ENCODE measurements around the gene CRY1.

Gene CRY1

DNA sequence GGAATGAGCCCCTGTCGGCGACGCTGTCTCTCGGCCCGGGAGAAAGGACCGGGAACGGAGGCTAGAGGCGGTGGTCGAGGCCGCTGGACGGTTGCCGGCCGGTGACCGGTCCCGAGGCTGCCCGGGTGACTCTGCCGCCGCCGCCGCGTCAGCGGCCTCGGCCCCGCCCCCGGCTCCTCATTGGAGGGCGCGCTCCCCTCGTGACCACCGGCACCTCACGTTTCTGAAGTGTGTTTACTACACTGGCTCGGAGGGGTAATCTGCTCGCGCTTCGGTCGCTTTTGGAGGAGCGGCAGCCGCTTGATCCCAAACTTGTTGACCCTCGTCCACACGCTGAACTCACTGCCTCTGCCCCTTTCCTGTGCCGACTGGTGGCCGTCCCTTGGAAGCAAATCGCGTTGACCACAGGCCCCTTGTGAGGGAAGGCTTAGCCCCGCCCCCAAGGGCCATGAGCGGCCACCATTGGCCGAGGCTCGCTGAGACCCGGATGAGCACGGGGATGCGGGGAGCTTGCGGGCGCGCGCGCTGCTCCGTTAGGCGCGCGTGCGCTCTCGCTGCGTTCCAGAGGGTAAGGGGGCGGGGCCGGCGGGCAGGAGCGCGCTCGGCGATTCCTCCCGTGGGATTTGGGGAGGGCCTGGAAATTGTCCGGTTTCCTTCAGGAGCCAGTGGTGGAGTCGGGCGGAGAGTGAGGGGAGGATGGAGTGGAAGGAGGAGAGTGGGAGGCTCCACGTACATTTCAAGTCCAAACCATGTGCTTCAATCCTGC is at the start of gene CRY1:
Gene CRY1, minus strand, starts transcription at position 133 of the 766 bp plus-strand sequence. CDS start 588 bp downstream, outside the sequence.
- H3K4me3 ChIP-seq: peak within 1 kb of the TSS; percentile 57 to 92 (median 84)
- H3K27ac ChIP-seq: peak within 1 kb of the TSS; percentile 76 to 100 (median 91)

DNA sequence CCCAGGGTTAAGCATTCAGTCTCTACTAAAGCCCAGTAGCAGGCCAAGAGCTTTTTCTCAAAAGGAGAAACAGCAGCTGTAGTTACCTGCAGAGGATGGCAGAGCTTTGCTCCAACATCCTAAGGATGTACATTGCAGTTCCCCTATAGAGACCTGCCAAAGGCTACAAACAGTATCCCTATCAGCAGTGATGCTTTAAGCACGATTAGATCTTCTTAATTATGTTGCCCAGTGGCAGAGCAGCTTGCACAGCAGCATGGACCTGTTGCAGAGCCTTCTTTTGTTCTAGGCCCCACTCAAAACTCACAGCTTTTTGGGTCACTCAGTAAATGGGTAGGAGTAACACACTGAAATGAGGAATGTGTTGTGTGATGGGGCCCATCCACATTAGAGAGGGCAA is 46.4 kb upstream of the CRY1 start:
- H3K4me3 ChIP-seq: no peak overlapping the region
- no peak overlapping the region for H3K27ac ChIP-seq

DNA sequence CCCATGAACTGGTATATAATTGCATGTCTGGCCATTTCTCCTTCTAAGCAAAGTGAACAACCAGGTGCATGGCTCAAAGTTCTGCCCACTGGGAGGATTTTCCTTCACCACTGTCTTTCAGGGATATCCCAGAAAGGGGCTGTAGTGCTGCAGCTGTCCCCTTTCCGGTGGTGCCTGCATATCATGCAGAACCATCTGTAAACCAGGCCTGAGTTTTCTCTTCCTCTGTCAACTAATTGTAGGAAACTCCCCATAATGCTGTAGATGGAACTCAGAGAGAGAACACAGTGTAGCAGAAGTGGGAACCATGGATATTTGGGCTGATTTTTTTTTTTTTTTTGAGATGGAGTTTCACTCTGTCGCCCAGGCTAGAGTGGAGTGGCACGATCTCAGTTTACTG is 45.6 kb upstream of the CRY1 start:
- H3K27ac ChIP-seq: no peak overlapping the region
- no peak overlapping the region for H3K4me3 ChIP-seq

GRCh38 chr12:107135177-107135576 is 41.8 kb upstream of the CRY1 start:
- Histone ChIP-seq H3K4me3 (no peak overlapping the region), H3K27ac (no peak overlapping the region)

GRCh38 chr12:107134558-107134957 is 41.2 kb upstream of the CRY1 start:
- H3K27ac ChIP-seq: no peak overlapping the region
- H3K4me3 ChIP-seq: no peak overlapping the region

- H3K4me3 ChIP-seq: no peak overlapping the region
- no peak overlapping the region for H3K27ac ChIP-seq
Observed at GRCh38 chr12:107133462-107133861, 40.1 kb upstream of the CRY1 start.

DNA sequence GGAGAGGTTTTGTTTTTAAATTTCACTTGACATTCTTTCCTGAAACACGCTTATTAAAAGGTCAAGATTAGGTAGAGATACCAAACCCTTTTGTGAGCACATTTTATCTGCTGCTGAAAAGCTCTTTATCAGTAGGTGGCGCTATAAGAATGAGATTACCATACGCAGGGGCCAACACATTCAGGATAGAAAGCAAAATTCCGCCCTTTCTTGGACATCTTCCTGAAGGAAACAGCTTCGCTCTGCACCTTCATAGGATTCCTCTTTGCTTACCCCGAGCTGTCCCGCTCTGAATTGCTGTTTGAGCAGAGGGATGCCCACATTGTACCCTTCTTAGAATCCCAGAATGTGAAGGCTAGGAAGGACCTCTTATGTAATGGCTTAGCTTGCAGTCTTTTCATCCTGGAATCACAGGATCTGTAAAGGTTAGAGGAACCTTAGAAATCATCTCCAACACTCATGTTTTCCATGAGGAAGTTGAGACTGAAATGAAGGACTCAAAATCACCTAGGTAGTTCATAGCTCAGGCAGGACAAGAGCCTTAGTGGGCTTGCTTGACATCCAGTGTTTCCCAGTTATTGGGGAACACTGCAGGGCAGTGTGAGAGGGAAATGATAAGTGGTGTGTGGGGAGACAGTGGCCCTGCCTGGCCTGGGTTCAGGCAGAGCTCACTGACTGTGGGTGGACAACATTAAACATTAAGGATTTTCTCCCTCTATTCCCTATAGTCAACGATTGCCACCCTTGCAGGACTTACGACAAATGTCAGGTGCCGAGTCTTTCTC is 38.7 kb upstream of the CRY1 start:
- Histone ChIP-seq H3K27ac (no peak overlapping the region), H3K4me3 (no peak overlapping the region)

GRCh38 chr12:107130830-107131611 is 37.7 kb upstream of the CRY1 start:
- no peak overlapping the region for H3K4me3 ChIP-seq
- H3K27ac ChIP-seq: no peak overlapping the region

- no peak overlapping the region for H3K4me3 ChIP-seq
- no peak overlapping the region for H3K27ac ChIP-seq
Observed at GRCh38 chr12:107129315-107129930, 36.1 kb upstream of the CRY1 start.

GRCh38 chr12:107127482-107128430 is 34.4 kb upstream of the CRY1 start:
- Histone ChIP-seq H3K4me3 (no peak overlapping the region), H3K27ac (no peak overlapping the region)

DNA sequence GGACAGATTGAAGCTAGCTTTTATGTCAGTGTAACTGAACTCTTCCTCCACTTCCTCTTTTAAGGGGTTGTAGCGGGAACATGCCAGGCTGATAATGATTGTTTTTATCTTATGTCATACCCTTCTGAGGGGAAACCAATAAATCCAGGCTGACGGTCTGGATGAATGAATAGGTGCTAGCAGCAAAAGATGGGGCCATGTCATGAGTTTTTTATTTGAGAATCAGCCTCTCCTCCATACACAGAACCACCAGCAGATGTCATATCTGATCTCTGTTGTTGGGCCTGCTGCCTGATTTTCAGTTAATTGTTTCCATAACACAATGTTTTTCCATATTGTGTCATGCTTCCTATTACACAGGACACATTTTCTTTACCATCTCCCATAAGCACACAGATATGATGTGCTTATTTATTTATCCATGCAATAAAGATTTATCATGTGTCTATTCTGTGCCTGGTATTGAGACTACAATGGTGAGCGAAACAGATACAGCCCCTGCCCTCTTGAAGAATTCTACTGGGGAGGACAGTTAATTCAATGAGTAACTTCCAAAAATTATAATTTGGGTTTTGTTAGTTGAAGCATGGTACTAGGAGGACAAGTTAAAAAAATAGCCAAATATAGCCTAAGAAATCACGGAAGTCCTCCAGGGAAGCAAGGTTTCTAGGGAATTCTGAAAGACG is 33.6 kb upstream of the CRY1 start:
- no peak overlapping the region for H3K4me3 ChIP-seq
- H3K27ac ChIP-seq: no peak overlapping the region

DNA sequence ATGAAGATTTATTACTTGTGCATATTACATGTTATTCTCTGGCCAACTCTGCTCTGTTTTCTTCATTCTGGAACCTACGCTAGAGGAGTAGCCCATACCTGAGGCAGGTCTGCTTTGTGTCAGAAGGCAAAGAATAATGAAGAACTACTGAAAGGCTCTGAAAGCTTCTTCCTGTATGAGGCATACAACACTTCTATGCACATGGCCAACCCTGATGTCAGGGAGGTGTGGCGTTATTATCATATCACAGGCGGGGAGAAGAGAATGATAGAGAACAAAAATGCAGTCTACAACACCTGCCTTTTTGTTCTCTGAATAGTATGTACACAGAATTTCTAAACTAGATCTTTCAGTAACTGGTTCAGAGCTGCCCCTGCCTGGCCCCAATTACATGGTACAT is 32.5 kb upstream of the CRY1 start:
- no peak overlapping the region for H3K27ac ChIP-seq

DNA sequence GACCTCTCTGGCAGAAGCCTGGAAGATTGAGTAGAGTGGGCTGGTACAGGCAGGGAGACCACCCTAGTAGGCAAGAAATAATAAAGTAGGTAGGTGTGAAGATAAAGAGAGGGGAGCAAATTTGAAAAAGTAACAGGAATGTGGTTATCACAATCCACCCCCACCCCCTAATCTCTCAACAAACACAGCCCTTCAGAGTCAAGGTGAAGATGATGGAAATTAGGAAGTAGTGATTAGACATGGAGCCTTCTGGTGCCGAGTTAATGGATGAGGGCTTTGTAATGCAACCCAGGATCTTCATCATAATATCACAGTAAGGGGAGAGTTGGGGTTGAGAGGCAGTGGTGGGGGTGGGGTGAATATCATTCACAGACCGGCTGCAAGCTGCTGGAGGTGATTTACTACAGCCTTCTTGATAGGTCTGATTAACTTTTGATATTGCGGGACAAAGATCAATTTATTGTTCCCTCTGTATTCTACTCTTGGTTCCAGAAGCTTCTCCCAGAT is 29.2 kb upstream of the CRY1 start:
- no peak overlapping the region for H3K4me3 ChIP-seq
- H3K27ac ChIP-seq: no peak overlapping the region

More for the DNA sequence above, 32.5 kb upstream of the CRY1 start:
- no peak overlapping the region for H3K4me3 ChIP-seq

DNA sequence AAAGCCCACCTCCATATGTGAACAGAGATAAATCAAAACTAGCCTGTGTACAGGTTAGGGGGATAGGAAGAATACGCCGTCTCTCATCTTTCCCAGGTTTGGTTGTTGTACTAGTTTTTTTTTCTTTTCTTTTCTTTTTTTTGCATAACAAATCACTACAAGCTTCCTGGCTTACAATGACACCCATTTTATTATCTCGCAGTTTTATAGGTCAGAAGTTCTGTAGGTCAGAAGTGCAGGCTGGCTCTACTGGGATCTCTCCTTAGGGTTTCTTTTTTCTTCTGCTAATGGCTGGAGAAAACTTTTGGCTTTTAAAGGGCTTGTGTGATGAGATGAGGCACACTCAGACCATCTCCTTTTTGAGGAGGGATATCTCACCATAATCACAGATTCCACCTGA is 25.7 kb upstream of the CRY1 start:
- Histone ChIP-seq H3K27ac (no peak overlapping the region), H3K4me3 (no peak overlapping the region)

DNA sequence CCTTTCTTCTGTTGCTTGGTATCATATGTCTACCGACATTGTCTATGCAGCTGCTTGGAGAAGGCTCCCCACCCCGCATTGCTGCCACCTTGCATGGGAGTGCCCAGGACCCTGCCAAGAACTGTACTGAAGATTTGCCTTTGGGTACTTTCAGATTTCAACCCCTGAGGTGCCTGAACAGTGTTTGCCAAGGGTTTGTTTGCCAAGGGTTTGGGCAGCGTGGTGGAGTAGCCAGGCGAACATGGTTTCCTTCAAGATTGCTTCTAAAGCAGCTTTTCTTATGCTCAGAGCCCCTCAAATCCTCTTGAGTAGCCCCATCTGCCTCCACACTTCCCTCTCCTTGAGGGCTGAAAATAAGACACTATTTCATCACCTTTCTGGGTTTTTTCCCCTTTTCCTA is 25.3 kb upstream of the CRY1 start:
- Histone ChIP-seq H3K27ac (no peak overlapping the region), H3K4me3 (no peak overlapping the region)

GRCh38 chr12:107115119-107115518 is 21.8 kb upstream of the CRY1 start:
- no peak overlapping the region for H3K4me3 ChIP-seq
- H3K27ac ChIP-seq: no peak overlapping the region

DNA sequence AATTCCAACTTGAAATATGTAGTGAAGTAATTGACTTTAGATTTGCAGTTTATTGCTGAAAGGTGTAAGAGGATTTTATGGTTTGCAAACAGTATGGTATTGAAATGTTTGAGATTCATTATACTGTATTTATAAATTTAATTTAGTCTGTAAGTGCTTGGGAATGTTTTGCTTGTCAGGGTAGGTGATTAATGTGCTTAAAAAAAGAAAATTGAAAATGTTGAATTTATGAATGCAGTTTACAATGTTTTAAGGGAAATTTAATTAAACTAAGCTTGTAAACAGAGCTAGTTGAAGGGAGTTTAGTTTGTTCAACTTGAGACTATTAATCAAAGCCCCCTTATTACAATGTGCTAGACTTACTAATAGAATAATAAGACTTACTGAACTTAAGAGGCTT is 18.0 kb upstream of the CRY1 start:
- H3K27ac ChIP-seq: no peak overlapping the region
- no peak overlapping the region for H3K4me3 ChIP-seq

All from skin epidermis (tissue), 12 donors.